Natural killer cell (primary cell): ENCODE results near the gene RYR1. TPM values are rescaled to one million over a fixed set of nuclear protein-coding genes. Genes with fewer than 3 reads are reported as not detected.

Source experiments
- ATAC-seq, 3 donors: fragments of 150-1000 bp in 2 of 3; fragments of 200-7000 bp in 1 of 3; cut with Tn5 transposase; 1 replicate in 1 of 3; 2 replicates in 2 of 3; pipeline ENCODE4 v1.10.0; 2021; ENCODE audit warnings: mild to moderate bottlenecking in 2 of 3, moderate library complexity in 2 of 3
- DNase-seq, 2 donors: peaks; one replicate each; pipeline versions ENCODE4 v3.0.0 to v3.0.0-alpha.2; 2013 to 2021; ENCODE audit warnings: mixed read lengths in 1 of 2
- H3K27ac ChIP-seq: one replicate; pipeline ENCODE4 v1.5.1; 2013; ENCODE audit warnings: mild to moderate bottlenecking, low read length
- H3K27me3 ChIP-seq: one replicate; pipeline ENCODE4 v1.6.1; 2013; ENCODE audit warnings: low read length; ENCODE audit not compliant: control insufficient read depth, insufficient read depth
- H3K36me3 ChIP-seq: one replicate; pipeline ENCODE4 v1.6.1; 2013; ENCODE audit warnings: low read length; ENCODE audit not compliant: control insufficient read depth, insufficient read depth
- H3K4me1 ChIP-seq: one replicate; pipeline ENCODE4 v1.6.1; 2013; ENCODE audit warnings: low read length; ENCODE audit not compliant: control insufficient read depth, insufficient read depth
- H3K4me3 ChIP-seq: one replicate; pipeline ENCODE4 v1.5.1; 2013; ENCODE audit warnings: low read length
- H3K9me3 ChIP-seq: one replicate; pipeline ENCODE4 v1.6.1; 2013; ENCODE audit warnings: low read length; ENCODE audit not compliant: control insufficient read depth, insufficient read depth
- H3K27ac Mint-ChIP-seq, 2 donors: one replicate each; pipeline ENCODE4 v1.8.0; 2022; ENCODE audit warnings: mild to moderate bottlenecking in 2 of 2, mixed read lengths in 2 of 2, moderate library complexity in 1 of 2
- H3K27me3 Mint-ChIP-seq, 2 donors: one replicate each; pipeline ENCODE4 v1.8.0; 2022; ENCODE audit warnings: low read depth in 2 of 2, mixed read lengths in 2 of 2
- H3K36me3 Mint-ChIP-seq: one replicate; pipeline ENCODE4 v1.8.0; 2022; ENCODE audit warnings: mixed read lengths
- H3K4me1 Mint-ChIP-seq, 2 donors: one replicate each; pipeline ENCODE4 v1.8.0; 2022; ENCODE audit warnings: mixed read lengths in 2 of 2
- H3K4me3 Mint-ChIP-seq: one replicate; pipeline ENCODE4 v1.8.0; 2022; ENCODE audit warnings: mild to moderate bottlenecking, moderate library complexity, mixed read lengths
- H3K9me3 Mint-ChIP-seq, 2 donors: one replicate each; pipeline ENCODE4 v1.8.0; 2022; ENCODE audit warnings: mixed read lengths in 2 of 2
- CTCF ChIP-seq: fragments of 200-600 bp; IDR thresholded peaks from one replicate; pipeline ENCODE4 v1.8.0; 2022; ENCODE audit warnings: antibody characterized with exemption
- WGBS: methylation state at CpG from one replicate; pipeline ENCODE4 v1.1.7; 2013; ENCODE audit warnings: missing lambda C conversion rate; ENCODE audit not compliant: insufficient coverage; 5-methylcytosine and 5-hydroxymethylcytosine counted together
- intact Hi-C: fragments of 100-400 bp; cut with micrococcal nuclease; formaldehyde crosslinking; loops from one replicate; pipeline ENCODE4 v1.14.2; 2022
- total RNA-seq, 4 donors: library from RNA; stranded (reverse); fragments of 120-200 nt in 1 of 4; gene quantifications; one replicate each; pipeline versions ENCODE4 v1.2.3 to v1.2.4, GENCODE V29; 2013 to 2022

Gene RYR1
- total RNA-seq, 3 donors from 2014 or later (not counting 1 experiment from before 2014, with no cell fraction given), result 0.05 to 1.0 (median 0.65) TPM

GRCh38 chr19:38554676-38555141 lies 121.2 kb downstream of the RYR1 start:
- TF ChIP-seq CTCF, result no peak
- H3K9me3 Mint-ChIP-seq, result no peaks in the 10 kb centered on the region
- peaks cover 5 to 12% of the 10 kb centered on the region in 2 donors for H3K27me3 Mint-ChIP-seq
- no peak overlapping the region for H3K27ac Mint-ChIP-seq
- Histone ChIP-seq H3K36me3 (no peaks in the 10 kb centered on the region), H3K27ac (no peak overlapping the region), H3K4me3 (no peak overlapping the region), H3K9me3 (no peaks in the 10 kb centered on the region), H3K4me1 (peaks cover 39% of the 10 kb centered on the region), H3K27me3 (no peaks in the 10 kb centered on the region)
- no peak overlapping the region for H3K4me3 Mint-ChIP-seq
- DNase-seq (no peak), ATAC-seq (no peak)
- H3K4me1 Mint-ChIP-seq, result peaks cover 12 to 15% of the 10 kb centered on the region in 2 donors
- intact Hi-C loops, result no loop called here
- H3K36me3 Mint-ChIP-seq, result no peaks in the 10 kb centered on the region
- WGBS, result 36% methylated on average over 2 of the region's 3 CpGs

GRCh38 chr19:38555200-38555599 lies 121.7 kb downstream of the RYR1 start:
- Histone ChIP-seq H3K9me3 (no peaks in the 10 kb centered on the region), H3K27me3 (no peaks in the 10 kb centered on the region), H3K4me1 (peaks cover 43% of the 10 kb centered on the region), H3K36me3 (no peaks in the 10 kb centered on the region), H3K27ac (no peak overlapping the region), H3K4me3 (no peak overlapping the region)
- DNase-seq (no peak), ATAC-seq (no peak)
- WGBS, result 82% methylated on average over 5 of the region's 8 CpGs
- Mint-ChIP-seq H3K27me3 (peaks cover 5 to 12% of the 10 kb centered on the region in 2 donors), H3K4me3 (no peak overlapping the region), H3K9me3 (no peaks in the 10 kb centered on the region), H3K36me3 (no peaks in the 10 kb centered on the region), H3K27ac (no peak overlapping the region), H3K4me1 (peaks cover 12 to 19% of the 10 kb centered on the region in 2 donors)
- TF ChIP-seq CTCF, result no peak
- intact Hi-C loops, result no loop called here

- Mint-ChIP-seq H3K4me1 (peaks cover 12 to 15% of the 10 kb centered on the region in 2 donors), H3K4me3 (no peak overlapping the region), H3K27ac (peak overlapping the region in 1 of 2 donors; percentile 9), H3K9me3 (no peaks in the 10 kb centered on the region), H3K36me3 (no peaks in the 10 kb centered on the region), H3K27me3 (peaks cover 2 to 9% of the 10 kb centered on the region in 2 donors)
- Histone ChIP-seq H3K4me3 (no peak overlapping the region), H3K36me3 (no peaks in the 10 kb centered on the region), H3K27ac (no peak overlapping the region), H3K9me3 (no peaks in the 10 kb centered on the region), H3K4me1 (peaks cover 48% of the 10 kb centered on the region), H3K27me3 (no peaks in the 10 kb centered on the region)
- peak in 1 of 2 donors; percentile 52 for DNase-seq
- 71% methylated on average over 7 of the region's 7 CpGs for WGBS
- intact Hi-C loops, result no loop called here
- ATAC-seq, result no peak
- no peak for TF ChIP-seq CTCF
These were observed 123.2 kb downstream of the RYR1 start for GRCh38 chr19:38556521-38557174.
